Colon (tissue), 2 donors: ENCODE measurements around the gene ENKUR.
"Not testable (repeated sequence)": the region's sequence is repeated elsewhere in the genome, so short reads cannot be mapped to it uniquely, and the experiment has no call there.

Experiments
- FAIRE-seq: peaks from 2 replicates; lab custom pipeline; 2012; peaks lifted over from hg19 to GRCh38; lab: Jason Lieb, UNC
- donor health status: control.
- donor health status: control.

ENKUR gene

GRCh38 chr10:24973163-24973562 lies 42.8 kb downstream of the ENKUR start:
- no peak for FAIRE-seq

DNA sequence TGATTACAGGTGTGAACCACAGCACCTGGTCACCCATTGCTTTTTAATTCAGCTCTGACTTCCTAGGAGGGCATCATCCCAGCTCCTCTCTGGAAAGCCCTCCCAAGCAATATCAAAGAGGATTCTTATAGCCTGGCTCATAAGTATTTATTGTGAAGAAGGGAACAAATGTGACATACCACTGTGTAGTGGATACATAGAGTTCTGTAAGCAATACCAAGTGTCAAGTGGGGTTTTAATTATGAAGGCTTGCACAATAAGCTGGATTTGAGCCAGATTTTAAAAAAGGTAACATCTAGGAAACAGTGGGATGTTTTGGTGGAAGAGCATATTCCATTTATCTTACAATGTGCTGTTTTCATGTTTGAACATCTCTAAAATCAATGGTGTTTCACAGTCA lies 44.6 kb downstream of the ENKUR start:
- no peak for FAIRE-seq

GRCh38 chr10:24969841-24970281 lies 46.1 kb downstream of the ENKUR start:
- no peak for FAIRE-seq

- not testable (repeated sequence) for FAIRE-seq
These were observed 47.0 kb downstream of the ENKUR start for GRCh38 chr10:24968951-24969350.

DNA sequence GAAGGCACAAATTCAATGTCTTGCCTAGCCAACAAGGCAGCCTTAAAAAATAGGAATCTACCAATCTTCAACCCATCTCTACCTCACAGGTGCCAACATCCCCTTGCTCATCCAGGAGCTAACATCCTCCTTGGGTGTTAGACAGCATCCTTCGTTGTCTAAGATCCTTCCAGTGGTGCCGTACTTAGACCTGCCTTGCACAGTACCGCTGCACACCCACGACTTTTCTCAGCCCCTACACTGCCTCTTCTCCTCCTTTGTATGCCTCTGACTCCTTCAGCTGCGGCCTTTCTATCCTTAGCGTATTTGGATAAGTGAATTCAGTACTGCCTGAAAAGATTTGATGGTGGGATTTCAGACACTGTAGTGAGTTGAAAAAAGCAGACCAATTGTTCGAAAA lies 47.6 kb downstream of the ENKUR start:
- FAIRE-seq: no peak

- no peak for FAIRE-seq
These were observed 48.9 kb downstream of the ENKUR start for GRCh38 chr10:24966962-24967481.

DNA sequence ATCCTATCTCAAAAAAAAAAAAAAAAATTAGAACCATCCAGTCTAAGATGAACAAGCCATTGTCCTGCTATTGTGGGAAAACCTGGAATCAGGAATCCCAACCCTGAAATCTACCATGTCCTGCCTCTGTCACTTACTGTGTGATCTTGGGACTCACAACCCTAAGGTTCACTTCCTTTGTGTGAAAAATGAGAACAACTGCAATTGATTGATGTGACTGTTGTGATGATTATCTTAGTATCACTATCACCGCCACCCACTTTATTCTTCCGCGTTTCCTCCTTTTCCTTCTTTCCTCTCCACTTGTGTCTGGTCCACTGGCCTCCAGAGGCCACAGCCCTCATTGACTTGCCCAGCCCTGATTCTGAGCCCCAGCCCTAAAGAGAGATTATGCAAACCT lies 50.9 kb downstream of the ENKUR start:
- FAIRE-seq: no peak

DNA sequence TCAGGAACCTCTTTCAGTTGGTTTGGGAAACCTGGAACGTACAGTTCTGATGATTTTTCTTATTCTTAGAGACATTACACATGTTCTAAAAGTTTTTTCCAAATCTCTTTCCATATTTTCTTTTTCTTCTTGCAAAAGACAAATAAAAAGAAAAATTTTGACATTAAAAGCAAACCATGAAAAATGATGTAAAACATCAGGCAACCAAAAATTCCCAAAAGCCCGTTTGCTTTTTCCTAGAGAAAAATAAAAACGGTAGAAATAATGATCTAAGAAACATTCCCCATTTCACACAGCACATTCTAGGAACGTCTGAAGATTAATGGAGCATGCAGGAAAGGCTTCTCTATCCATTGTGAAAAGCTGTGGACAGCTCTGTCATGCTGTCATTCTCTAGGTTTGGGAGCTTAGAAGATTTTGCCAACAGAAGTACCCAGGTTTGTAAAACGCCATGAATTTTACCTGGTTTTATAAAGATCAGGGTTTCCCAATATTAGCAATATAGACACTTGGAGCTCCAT lies 52.4 kb downstream of the ENKUR start:
- no peak for FAIRE-seq

DNA sequence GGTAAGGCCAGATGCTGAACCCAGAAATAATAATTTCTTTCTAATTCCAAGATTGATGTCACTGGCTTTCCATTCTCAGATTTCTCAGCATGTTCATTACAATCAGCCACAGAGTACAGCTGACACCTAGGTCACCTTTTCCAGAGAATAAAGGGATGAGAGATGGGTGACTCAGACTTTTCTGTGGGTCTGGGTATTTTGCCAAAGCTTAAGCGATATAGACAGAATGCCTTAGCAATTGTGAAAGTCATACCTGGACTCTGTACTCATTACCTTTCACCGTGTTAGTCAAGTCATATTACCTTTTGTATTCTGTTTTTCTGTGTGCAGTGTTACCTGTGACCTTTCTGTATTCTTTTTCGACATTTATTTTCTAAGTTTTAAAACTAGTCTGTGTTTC lies 53.0 kb downstream of the ENKUR start:
- FAIRE-seq: no peak

DNA sequence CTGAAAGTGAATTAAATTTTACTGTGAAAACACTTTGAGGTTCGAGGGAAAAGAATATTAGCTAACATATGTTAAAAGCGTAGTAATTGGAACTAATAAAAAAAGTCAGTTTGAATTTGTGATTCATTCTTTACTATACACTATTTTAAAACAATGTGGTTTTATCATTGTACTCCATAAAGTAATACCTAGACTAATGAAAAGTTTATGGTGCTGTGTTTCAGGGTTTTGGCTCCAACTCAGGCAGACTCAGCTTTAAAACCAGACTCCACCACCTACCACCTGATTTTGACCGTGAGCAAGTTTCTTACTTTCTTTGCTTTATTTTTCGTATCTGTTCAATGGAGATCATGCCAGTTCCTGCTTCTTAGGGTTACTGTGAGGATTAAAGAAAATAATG lies 54.4 kb downstream of the ENKUR start:
- FAIRE-seq: no peak

DNA sequence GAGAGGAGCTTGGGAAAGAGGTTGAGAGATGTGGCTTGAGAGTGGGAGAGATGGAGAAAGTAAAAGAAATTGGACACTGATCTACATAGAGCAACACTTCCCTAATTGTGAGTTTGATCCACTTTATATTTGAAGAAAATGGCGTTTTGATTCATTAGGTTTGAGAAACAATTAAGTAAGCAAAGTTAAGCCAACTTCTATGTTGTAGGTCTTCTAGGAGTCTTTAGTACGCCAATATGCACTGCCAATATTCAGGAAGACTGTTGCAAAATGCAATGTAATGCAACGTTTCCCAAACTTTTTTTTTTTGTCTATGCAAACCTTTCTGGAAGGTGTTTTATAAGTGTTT lies 56.6 kb downstream of the ENKUR start:
- FAIRE-seq: no peak

- no peak for FAIRE-seq
These were observed 57.1 kb downstream of the ENKUR start for GRCh38 chr10:24958721-24959381.

DNA sequence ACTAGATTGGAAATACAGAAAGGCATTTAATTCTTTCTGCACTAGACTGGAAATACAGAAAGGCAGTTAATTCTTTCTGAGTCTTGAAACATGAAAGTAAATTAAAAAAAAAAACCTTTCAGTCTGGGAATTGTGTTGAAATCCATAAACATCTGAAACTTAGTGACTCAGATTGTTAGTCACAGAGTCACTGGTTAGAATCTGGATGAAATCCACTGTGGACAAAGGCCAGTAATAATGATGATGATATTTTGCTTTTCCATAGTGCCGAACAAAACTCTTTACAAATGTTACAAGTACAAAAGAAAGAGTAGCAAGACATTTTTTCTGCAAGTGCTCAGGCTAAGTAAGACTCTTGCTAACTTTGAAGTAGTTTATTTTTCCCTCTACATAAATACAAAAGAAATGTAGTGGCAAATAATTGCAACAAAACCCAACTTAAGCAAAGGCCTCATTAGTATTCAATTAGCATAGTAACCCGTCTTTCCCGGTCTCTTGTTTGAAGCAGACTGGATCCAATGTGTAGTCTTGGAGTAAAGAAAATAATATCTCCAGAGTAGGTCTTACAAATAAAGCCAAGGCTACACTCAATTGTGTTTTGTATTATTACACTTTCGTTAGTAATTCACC lies 57.8 kb downstream of the ENKUR start:
- no peak for FAIRE-seq

DNA sequence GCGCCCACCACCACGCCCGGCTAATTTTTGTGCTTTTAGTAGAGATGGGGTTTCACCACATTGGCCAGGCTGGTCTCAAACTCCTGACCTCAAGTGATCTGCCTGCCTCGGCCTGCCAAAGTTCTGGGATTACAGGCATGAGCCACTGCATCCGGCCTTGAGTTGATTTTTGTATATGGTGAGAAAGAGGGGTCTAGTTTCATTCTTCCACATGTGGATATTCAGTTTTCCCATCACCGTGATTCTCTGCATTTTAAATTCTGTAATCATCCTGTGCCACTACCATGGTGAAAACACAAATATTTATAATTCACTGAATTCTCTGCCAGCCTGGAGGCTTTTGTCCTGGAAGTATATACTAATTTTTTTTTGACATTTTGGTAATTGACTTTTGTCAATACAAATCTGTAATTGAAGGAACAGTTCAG lies 58.3 kb downstream of the ENKUR start:
- not testable (repeated sequence) for FAIRE-seq

GRCh38 chr10:24953675-24954074 lies 62.3 kb downstream of the ENKUR start:
- no peak for FAIRE-seq

- no peak for FAIRE-seq
These were observed 63.0 kb downstream of the ENKUR start for GRCh38 chr10:24952707-24953645.

DNA sequence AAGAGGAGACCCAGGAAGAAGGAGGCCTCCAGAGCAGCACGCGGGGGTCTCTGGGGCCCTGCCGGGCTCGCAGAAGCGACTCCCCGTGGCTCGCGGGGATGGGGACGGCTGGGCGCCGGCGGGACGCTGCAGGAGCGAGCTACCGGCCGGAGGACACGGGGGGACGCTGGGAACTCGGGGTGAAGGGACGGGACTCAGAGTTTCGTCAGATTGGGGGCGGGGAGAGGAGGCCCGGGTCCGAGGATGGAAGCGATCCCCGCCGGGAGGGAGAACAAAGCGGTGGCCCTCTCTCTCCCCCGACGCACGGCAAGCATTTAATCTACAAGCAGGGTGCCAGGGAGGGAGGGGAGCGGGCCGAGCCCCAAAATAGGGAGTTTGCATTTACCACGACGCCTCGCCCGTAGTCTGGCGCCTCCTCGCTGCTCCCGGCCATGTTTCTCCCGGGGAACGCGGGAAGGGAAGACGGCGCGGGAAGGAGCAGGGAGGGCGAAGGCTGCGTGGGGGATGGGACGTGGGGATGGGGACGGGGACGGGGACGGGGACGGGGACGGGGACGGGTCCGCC lies 63.7 kb downstream of the ENKUR start, which contains the start of gene PRTFDC1:
TSS of gene PRTFDC1 (minus strand) at position 464 of the 564 bp plus-strand sequence. CDS start at position 433, 31 bp downstream.
- no peak for FAIRE-seq

DNA sequence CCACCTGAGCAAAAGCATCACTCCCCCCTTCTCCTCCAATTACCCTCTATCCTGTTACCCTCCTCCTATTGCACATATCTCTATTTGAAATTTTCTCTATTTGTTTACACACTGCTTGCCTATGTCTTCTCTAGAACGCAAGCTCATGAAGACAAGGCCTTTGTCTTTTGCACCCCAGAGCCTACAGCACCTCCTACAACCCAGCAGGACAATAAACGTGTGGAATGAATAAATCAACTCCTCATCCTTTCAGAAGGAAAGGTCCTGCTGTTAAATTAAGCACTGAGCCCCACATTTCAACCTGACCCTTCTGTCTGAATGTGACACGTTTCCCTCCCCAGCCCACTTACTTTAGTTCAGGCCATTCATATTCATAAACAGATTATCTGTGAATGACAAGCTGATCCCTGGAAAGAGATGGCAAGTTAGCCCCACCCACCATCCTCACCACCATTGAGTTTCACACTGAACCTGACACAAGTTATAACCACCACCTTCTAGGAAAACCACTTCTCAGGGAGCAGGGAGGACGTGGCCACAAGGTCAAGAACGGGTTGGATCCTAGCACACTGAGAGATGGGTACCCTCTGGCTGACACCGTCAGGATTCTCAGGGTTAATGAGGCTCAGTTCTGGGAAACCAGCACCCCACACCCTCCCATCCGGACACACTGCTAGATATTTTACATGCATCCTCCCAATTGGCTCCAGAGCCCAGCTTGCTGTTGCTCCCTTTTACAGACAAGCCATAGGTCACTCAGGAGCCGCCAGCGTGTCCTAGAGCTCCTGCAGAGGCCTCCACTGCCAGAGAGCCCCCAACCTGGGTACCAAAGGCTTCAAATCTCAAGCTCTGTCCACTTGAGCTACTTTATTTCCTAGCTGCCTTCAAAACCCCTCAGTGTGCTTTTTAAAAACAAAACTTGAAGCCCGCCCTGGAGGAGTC lies 64.5 kb downstream of the ENKUR start:
- FAIRE-seq: no peak

- FAIRE-seq: no peak
These were observed 65.5 kb downstream of the ENKUR start for GRCh38 chr10:24950439-24950838.

DNA sequence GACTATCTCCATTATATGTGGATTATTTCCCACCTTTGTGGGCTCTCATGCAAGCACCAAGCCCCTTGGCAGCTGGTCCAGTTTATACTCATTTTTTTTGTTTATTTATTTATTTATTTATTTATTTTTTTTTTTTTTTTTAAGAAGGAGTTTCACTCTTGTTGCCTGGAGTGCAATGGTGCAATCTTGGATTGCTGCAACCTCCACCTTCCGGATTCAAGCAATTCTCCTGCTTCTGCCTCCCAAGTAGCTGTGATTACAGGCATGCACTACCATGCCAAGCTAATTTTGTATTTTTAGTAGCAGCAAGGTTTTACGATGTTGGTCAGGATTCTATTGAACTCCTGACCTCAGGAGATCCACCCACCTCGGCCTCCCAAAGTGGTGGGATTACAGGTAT lies 66.3 kb downstream of the ENKUR start:
- no peak for FAIRE-seq
